ENCODE measurements around the gene TXLNB.

The TXLNB gene

DNA sequence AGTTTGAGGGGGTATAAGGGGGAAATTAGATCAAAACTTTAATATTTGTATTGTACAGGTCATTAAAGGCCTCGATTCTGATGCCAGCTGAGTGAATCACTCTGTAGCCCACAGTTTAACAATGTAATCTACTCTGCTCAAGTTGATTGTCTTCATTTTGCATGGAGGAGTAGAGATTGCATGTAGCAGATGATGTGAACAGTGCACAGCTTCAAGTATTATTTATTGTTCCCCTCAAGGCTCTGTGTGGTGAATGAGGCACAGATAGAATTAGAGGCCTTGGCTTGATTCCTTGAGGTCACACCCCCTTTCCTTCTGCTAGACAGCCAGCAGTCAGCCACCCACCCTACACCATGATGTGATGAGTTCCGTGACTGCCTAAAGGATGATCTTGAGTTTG is 38.1 kb downstream of the TXLNB start:
- H3K4me3 ChIP-seq (ENCODE audit: insufficient read length, low read depth), result no peak overlapping the region
- no peak for DNase-seq (ENCODE audit: low read depth, low spot score)
- no peaks in the 10 kb centered on the region for H3K36me3 ChIP-seq (ENCODE audit: insufficient read depth, insufficient read length, low read length)
- no peaks in the 10 kb centered on the region for H3K9me3 ChIP-seq (ENCODE audit: insufficient read depth, low read length)
- H3K27me3 ChIP-seq (ENCODE audit: insufficient read depth, insufficient read length), result no peaks in the 10 kb centered on the region
- H3K4me1 ChIP-seq (ENCODE audit: insufficient read depth, insufficient read length), result no peaks in the 10 kb centered on the region
- no peak overlapping the region for H3K9ac ChIP-seq (ENCODE audit: insufficient read length, low read depth)
- TF ChIP-seq YY1 (IDR thresholded peaks at IDR 0.05; ENCODE audit: insufficient read depth, insufficient read length) (no peak), ZNF274 (IDR thresholded peaks at IDR 0.05; ENCODE audit: low read depth, low read length) (no peak), SUZ12 (IDR thresholded peaks at IDR 0.05; ENCODE audit: extremely low read depth, insufficient read depth, insufficient read length) (no peak)

DNA sequence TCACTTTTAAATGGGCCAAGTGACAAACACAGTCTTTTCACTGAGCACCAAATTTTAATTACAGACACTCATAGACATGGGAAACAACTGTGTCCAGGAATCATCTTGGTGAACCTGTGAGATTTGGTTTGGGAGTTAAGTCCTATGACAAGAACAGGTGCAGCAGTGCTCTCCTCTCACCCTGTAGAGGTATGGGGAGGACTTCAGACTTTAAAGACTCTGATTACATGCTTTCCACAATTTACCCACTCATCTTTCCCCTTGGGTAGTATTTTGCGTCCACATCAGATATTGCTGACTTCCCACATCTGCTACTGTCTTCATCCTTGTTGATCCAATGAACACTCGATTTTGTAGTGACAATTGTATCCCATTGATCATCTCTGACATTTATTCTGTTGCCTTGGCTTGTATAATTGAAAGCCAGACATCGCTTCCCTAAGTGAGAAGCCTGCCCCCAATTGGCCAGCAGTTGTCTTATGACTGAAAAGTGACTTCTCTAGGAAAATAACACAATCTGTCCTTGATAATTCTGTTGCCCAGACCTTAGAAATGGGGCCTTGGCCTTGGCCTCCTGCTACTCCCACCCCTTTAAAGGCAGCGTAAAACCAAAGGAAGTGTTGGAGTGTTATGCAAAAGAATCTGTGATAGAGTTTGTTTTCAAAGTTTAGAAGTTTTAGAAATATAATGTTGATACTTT is 40.0 kb downstream of the TXLNB start:
- no peak for TF ChIP-seq SUZ12 (IDR thresholded peaks at IDR 0.05; ENCODE audit: extremely low read depth, insufficient read depth, insufficient read length)
- TF ChIP-seq ZNF274 (IDR thresholded peaks at IDR 0.05; ENCODE audit: low read depth, low read length), result no peak
- TF ChIP-seq YY1 (IDR thresholded peaks at IDR 0.05; ENCODE audit: insufficient read depth, insufficient read length), result no peak
- H3K36me3 ChIP-seq (ENCODE audit: insufficient read depth, insufficient read length, low read length), result no peaks in the 10 kb centered on the region
- H3K27me3 ChIP-seq (ENCODE audit: insufficient read depth, insufficient read length), result no peaks in the 10 kb centered on the region
- no peaks in the 10 kb centered on the region for H3K4me1 ChIP-seq (ENCODE audit: insufficient read depth, insufficient read length)
- no peaks in the 10 kb centered on the region for H3K9me3 ChIP-seq (ENCODE audit: insufficient read depth, low read length)
- H3K9ac ChIP-seq (ENCODE audit: insufficient read length, low read depth), result no peak overlapping the region
- no peak for DNase-seq (ENCODE audit: low read depth, low spot score)
- no peak overlapping the region for H3K4me3 ChIP-seq (ENCODE audit: insufficient read length, low read depth)

DNA sequence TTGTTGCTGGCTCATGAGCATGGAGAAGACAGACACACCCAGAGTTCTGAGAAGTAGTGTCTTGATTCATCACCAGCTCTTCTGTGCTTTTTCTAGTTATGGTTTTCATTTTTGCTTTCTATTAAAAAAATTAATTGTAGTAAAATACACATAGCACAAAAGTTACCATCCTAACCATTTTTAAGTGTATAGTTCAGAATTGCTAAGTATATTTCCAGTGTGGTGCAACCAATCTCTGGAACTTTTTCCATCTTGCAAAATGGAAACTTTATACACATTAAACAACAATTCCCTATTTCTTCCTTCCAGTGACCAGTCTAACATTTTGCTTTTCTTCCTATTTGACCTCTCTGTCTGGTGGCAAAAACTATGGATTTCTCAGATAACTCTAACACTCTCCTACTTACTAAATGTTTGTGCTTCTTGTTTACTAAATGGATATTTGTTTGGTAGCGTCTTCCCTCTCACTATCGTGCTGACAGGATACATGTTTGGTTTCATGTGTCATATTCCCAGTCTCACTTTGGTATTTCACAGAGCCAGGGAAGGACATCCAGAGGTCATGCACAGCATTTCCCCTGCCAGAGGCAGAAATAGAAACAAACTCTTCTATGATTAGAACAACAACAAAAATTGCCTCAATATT is 40.6 kb downstream of the TXLNB start:
- H3K4me3 ChIP-seq (ENCODE audit: insufficient read length, low read depth), result no peak overlapping the region
- H3K9ac ChIP-seq (ENCODE audit: insufficient read length, low read depth), result no peak overlapping the region
- H3K4me1 ChIP-seq (ENCODE audit: insufficient read depth, insufficient read length), result no peaks in the 10 kb centered on the region
- no peaks in the 10 kb centered on the region for H3K36me3 ChIP-seq (ENCODE audit: insufficient read depth, insufficient read length, low read length)
- H3K27me3 ChIP-seq (ENCODE audit: insufficient read depth, insufficient read length), result no peaks in the 10 kb centered on the region
- no peaks in the 10 kb centered on the region for H3K9me3 ChIP-seq (ENCODE audit: insufficient read depth, low read length)
- DNase-seq (ENCODE audit: low read depth, low spot score), result no peak
- TF ChIP-seq ZNF274 (IDR thresholded peaks at IDR 0.05; ENCODE audit: low read depth, low read length), result no peak
- no peak for TF ChIP-seq SUZ12 (IDR thresholded peaks at IDR 0.05; ENCODE audit: extremely low read depth, insufficient read depth, insufficient read length)
- no peak for TF ChIP-seq YY1 (IDR thresholded peaks at IDR 0.05; ENCODE audit: insufficient read depth, insufficient read length)

DNA sequence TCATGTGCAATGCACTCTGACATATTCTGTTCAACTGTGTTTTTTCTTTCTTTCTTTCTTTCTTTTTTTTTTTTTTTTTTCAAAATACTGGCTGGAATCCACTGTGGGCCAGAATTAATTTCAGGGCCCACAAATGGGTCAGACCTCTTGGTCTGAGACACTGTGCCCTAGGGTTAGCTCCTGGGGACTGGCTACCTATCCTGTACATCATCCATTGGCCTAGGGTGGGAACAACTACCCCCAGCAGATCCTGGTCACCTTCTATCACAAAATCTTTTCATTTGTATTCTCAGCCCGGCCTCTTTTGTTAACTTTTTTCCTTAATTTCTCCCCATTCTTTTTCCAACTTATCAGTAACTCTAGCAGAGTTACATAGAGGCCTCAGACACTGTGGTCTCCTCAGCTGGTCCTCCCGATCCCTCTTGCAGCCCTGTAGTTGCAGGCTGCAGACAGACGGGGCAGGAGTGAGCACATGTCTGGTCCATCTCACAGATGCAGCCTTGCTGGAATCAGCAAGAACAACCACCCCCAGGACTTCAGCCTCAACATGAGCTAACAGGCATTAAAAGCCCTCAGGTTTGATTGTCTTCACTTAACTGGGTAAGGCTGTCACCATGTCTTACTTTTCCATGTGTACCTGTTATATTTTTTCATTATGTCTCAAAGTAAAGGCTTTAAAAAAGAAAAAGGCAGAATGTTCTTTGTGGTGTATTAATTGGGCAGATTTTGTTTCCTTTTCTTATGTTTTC is 41.3 kb downstream of the TXLNB start:
- no peak for TF ChIP-seq ZNF274 (IDR thresholded peaks at IDR 0.05; ENCODE audit: low read depth, low read length)
- TF ChIP-seq SUZ12 (IDR thresholded peaks at IDR 0.05; ENCODE audit: extremely low read depth, insufficient read depth, insufficient read length), result no peak
- TF ChIP-seq YY1 (IDR thresholded peaks at IDR 0.05; ENCODE audit: insufficient read depth, insufficient read length), result no peak
- DNase-seq (ENCODE audit: low read depth, low spot score), result peak; percentile 52

DNA sequence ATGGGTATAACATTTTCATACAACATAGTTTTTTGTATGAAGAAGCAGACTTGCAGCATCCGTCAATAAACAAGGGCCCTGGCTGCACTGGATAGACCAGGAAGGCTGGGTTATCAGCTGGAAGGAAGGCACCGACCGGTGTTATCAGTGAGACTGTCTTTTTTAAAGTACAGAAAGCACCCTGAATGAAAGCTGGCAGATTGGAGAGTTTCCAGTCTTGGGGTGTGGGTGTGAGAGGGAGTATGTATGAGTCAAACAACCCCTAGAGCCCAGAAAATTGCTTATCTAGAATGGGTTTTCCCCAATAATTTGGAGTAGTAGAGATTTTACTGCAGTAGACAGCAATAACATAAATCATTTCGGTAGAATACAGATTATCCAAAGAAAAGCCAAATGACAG is 42.4 kb downstream of the TXLNB start:
- Histone ChIP-seq H3K9ac (ENCODE audit: insufficient read length, low read depth) (no peak overlapping the region), H3K9me3 (ENCODE audit: insufficient read depth, low read length) (no peaks in the 10 kb centered on the region), H3K36me3 (ENCODE audit: insufficient read depth, insufficient read length, low read length) (no peaks in the 10 kb centered on the region), H3K4me3 (ENCODE audit: insufficient read length, low read depth) (no peak overlapping the region), H3K4me1 (ENCODE audit: insufficient read depth, insufficient read length) (no peaks in the 10 kb centered on the region), H3K27me3 (ENCODE audit: insufficient read depth, insufficient read length) (no peaks in the 10 kb centered on the region)
- TF ChIP-seq SUZ12 (IDR thresholded peaks at IDR 0.05; ENCODE audit: extremely low read depth, insufficient read depth, insufficient read length), result no peak
- no peak for TF ChIP-seq YY1 (IDR thresholded peaks at IDR 0.05; ENCODE audit: insufficient read depth, insufficient read length)
- no peak for TF ChIP-seq ZNF274 (IDR thresholded peaks at IDR 0.05; ENCODE audit: low read depth, low read length)
- no peak for DNase-seq (ENCODE audit: low read depth, low spot score)

More for the DNA sequence above, 41.3 kb downstream of the TXLNB start:
- Histone ChIP-seq H3K9me3 (ENCODE audit: insufficient read depth, low read length) (no peaks in the 10 kb centered on the region), H3K36me3 (ENCODE audit: insufficient read depth, insufficient read length, low read length) (no peaks in the 10 kb centered on the region), H3K9ac (ENCODE audit: insufficient read length, low read depth) (no peak overlapping the region), H3K4me3 (ENCODE audit: insufficient read length, low read depth) (no peak overlapping the region), H3K27me3 (ENCODE audit: insufficient read depth, insufficient read length) (no peaks in the 10 kb centered on the region), H3K4me1 (ENCODE audit: insufficient read depth, insufficient read length) (no peaks in the 10 kb centered on the region)

DNA sequence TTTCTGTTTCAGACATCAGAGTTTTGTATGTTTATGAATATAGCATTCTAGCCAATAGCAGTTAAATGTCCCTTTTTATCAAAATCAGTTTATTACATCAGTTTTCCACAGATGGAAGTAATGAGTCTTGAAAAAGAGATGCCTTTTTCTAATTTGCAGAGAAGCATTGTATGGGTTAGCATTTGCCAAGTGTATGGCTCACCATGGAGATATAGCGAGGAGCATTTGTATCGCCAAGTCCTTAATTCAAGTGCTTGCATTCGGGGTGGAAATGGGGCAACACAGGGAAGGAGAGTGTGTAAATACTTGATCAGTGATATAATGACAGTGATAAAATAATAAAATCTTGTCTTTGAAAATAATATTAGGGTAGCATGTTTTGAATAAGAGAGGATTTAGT is 42.9 kb downstream of the TXLNB start:
- no peak overlapping the region for H3K4me3 ChIP-seq (ENCODE audit: insufficient read length, low read depth)
- no peaks in the 10 kb centered on the region for H3K9me3 ChIP-seq (ENCODE audit: insufficient read depth, low read length)
- TF ChIP-seq ZNF274 (IDR thresholded peaks at IDR 0.05; ENCODE audit: low read depth, low read length) (no peak), YY1 (IDR thresholded peaks at IDR 0.05; ENCODE audit: insufficient read depth, insufficient read length) (no peak), SUZ12 (IDR thresholded peaks at IDR 0.05; ENCODE audit: extremely low read depth, insufficient read depth, insufficient read length) (no peak)
- H3K36me3 ChIP-seq (ENCODE audit: insufficient read depth, insufficient read length, low read length), result no peaks in the 10 kb centered on the region
- H3K27me3 ChIP-seq (ENCODE audit: insufficient read depth, insufficient read length), result no peaks in the 10 kb centered on the region
- H3K9ac ChIP-seq (ENCODE audit: insufficient read length, low read depth), result no peak overlapping the region
- no peaks in the 10 kb centered on the region for H3K4me1 ChIP-seq (ENCODE audit: insufficient read depth, insufficient read length)
- DNase-seq (ENCODE audit: low read depth, low spot score), result no peak

DNA sequence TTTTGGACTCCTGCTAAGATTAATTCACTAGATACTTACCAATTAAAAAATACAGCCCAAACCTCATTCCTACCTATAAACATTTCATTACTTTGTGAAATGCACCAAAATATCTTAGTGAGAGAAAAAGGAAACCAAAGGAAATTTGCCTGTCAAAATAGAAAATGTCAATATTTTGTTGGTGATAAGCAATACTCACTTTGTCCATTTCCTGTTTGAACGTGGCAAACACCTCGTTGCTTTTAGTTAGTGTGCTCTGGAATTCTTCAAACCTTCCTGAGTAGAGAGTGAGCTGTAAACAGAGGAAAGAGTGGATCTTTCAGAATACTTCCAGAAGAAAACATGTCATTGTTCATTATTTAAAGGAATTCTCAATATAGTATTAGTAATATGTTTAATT is 44.2 kb downstream of the TXLNB start:
- H3K9me3 ChIP-seq (ENCODE audit: insufficient read depth, low read length), result no peaks in the 10 kb centered on the region
- H3K36me3 ChIP-seq (ENCODE audit: insufficient read depth, insufficient read length, low read length), result no peaks in the 10 kb centered on the region
- no peak overlapping the region for H3K4me3 ChIP-seq (ENCODE audit: insufficient read length, low read depth)
- no peak for TF ChIP-seq SUZ12 (IDR thresholded peaks at IDR 0.05; ENCODE audit: extremely low read depth, insufficient read depth, insufficient read length)
- TF ChIP-seq ZNF274 (IDR thresholded peaks at IDR 0.05; ENCODE audit: low read depth, low read length), result no peak
- no peak for TF ChIP-seq YY1 (IDR thresholded peaks at IDR 0.05; ENCODE audit: insufficient read depth, insufficient read length)
- no peak overlapping the region for H3K9ac ChIP-seq (ENCODE audit: insufficient read length, low read depth)
- H3K4me1 ChIP-seq (ENCODE audit: insufficient read depth, insufficient read length), result no peaks in the 10 kb centered on the region
- no peak for DNase-seq (ENCODE audit: low read depth, low spot score)
- no peaks in the 10 kb centered on the region for H3K27me3 ChIP-seq (ENCODE audit: insufficient read depth, insufficient read length)

Data from NT2/D1 (cell line).